ENCODE results near the gene NAV2. TPM values are rescaled to one million over a fixed set of nuclear protein-coding genes. Genes with fewer than 3 reads are reported as not detected.

Gene NAV2
- total and polyA plus RNA-seq, 2 experiments from 2014 or later = 26.0 to 45.0 TPM

DNA sequence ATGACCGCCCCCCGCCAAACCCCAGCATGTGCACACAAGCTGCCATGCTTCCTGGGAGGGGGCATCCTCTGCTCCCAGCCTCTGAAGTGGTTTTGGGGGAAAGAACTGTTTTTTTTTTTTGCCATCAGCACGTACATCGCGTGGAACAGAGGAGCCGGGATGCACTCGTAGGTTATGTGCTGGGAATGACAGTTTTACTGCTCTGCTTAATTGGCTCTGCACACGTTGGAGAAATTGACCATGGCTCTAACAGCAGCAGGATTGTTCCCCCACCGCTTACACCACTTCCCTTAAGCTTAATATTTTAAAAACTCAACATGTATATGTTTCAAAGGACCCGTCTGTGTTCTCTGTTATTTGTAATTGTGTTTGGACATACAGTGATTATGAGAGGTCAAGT, 175.2 kb downstream of the NAV2 start:
- Mint-ChIP-seq H3K4me3 (no peak overlapping the region), H3K9me3 (no peaks in the 10 kb centered on the region; the same call in 2 of the 3 replicates), H3K36me3 (ENCODE audit: low read depth) (peaks cover 40% of the 10 kb centered on the region), H3K27me3 (ENCODE audit: insufficient read depth, low read depth, poor library complexity) (peaks cover 5% of the 10 kb centered on the region), H3K27ac (no peak overlapping the region), H3K4me1 (peaks cover 15% of the 10 kb centered on the region)
- TF ChIP-seq CTCF (conservative IDR thresholded peaks at IDR 0.05; ENCODE audit: low read depth in 2 of 2) = no peak
- TF ChIP-seq JUNB (IDR thresholded peaks at IDR 0.05; ENCODE audit: unreplicated experiment) = no peak
- TF ChIP-seq NANOG (IDR thresholded peaks at IDR 0.05; ENCODE audit: borderline replicate concordance) = no peak
- no peak for TF ChIP-seq CREB1 (CRISPR knock-in tag; IDR thresholded peaks at IDR 0.05; ENCODE audit: low read depth)
- no peak for TF ChIP-seq EZH2phosphoT487 (IDR thresholded peaks at IDR 0.05; ENCODE audit: unreplicated experiment)
- TF ChIP-seq EZH2 (IDR thresholded peaks at IDR 0.05; ENCODE audit: low read depth, unreplicated experiment) = no peak
- TF ChIP-seq STAT1 (IDR thresholded peaks at IDR 0.05; ENCODE audit: unreplicated experiment) = no peak
- no peak for TF ChIP-seq ZNF331 (CRISPR knock-in tag; IDR thresholded peaks at IDR 0.05; ENCODE audit: low read depth)
- TF ChIP-seq, protein P1, sequence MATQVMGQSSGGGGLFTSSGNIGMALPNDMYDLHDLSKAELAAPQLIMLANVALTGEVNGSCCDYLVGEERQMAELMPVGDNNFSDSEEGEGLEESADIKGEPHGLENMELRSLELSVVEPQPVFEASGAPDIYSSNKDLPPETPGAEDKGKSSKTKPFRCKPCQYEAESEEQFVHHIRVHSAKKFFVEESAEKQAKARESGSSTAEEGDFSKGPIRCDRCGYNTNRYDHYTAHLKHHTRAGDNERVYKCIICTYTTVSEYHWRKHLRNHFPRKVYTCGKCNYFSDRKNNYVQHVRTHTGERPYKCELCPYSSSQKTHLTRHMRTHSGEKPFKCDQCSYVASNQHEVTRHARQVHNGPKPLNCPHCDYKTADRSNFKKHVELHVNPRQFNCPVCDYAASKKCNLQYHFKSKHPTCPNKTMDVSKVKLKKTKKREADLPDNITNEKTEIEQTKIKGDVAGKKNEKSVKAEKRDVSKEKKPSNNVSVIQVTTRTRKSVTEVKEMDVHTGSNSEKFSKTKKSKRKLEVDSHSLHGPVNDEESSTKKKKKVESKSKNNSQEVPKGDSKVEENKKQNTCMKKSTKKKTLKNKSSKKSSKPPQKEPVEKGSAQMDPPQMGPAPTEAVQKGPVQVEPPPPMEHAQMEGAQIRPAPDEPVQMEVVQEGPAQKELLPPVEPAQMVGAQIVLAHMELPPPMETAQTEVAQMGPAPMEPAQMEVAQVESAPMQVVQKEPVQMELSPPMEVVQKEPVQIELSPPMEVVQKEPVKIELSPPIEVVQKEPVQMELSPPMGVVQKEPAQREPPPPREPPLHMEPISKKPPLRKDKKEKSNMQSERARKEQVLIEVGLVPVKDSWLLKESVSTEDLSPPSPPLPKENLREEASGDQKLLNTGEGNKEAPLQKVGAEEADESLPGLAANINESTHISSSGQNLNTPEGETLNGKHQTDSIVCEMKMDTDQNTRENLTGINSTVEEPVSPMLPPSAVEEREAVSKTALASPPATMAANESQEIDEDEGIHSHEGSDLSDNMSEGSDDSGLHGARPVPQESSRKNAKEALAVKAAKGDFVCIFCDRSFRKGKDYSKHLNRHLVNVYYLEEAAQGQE (IDR thresholded peaks at IDR 0.05; ENCODE audit: unreplicated experiment) = no peak
- no peak for TF ChIP-seq ZNF114 (CRISPR knock-in tag; IDR thresholded peaks at IDR 0.05)
- TF ChIP-seq POLR2AphosphoS5 (IDR thresholded peaks at IDR 0.05; ENCODE audit: low read depth) = no peak
- TF ChIP-seq, protein P2, sequence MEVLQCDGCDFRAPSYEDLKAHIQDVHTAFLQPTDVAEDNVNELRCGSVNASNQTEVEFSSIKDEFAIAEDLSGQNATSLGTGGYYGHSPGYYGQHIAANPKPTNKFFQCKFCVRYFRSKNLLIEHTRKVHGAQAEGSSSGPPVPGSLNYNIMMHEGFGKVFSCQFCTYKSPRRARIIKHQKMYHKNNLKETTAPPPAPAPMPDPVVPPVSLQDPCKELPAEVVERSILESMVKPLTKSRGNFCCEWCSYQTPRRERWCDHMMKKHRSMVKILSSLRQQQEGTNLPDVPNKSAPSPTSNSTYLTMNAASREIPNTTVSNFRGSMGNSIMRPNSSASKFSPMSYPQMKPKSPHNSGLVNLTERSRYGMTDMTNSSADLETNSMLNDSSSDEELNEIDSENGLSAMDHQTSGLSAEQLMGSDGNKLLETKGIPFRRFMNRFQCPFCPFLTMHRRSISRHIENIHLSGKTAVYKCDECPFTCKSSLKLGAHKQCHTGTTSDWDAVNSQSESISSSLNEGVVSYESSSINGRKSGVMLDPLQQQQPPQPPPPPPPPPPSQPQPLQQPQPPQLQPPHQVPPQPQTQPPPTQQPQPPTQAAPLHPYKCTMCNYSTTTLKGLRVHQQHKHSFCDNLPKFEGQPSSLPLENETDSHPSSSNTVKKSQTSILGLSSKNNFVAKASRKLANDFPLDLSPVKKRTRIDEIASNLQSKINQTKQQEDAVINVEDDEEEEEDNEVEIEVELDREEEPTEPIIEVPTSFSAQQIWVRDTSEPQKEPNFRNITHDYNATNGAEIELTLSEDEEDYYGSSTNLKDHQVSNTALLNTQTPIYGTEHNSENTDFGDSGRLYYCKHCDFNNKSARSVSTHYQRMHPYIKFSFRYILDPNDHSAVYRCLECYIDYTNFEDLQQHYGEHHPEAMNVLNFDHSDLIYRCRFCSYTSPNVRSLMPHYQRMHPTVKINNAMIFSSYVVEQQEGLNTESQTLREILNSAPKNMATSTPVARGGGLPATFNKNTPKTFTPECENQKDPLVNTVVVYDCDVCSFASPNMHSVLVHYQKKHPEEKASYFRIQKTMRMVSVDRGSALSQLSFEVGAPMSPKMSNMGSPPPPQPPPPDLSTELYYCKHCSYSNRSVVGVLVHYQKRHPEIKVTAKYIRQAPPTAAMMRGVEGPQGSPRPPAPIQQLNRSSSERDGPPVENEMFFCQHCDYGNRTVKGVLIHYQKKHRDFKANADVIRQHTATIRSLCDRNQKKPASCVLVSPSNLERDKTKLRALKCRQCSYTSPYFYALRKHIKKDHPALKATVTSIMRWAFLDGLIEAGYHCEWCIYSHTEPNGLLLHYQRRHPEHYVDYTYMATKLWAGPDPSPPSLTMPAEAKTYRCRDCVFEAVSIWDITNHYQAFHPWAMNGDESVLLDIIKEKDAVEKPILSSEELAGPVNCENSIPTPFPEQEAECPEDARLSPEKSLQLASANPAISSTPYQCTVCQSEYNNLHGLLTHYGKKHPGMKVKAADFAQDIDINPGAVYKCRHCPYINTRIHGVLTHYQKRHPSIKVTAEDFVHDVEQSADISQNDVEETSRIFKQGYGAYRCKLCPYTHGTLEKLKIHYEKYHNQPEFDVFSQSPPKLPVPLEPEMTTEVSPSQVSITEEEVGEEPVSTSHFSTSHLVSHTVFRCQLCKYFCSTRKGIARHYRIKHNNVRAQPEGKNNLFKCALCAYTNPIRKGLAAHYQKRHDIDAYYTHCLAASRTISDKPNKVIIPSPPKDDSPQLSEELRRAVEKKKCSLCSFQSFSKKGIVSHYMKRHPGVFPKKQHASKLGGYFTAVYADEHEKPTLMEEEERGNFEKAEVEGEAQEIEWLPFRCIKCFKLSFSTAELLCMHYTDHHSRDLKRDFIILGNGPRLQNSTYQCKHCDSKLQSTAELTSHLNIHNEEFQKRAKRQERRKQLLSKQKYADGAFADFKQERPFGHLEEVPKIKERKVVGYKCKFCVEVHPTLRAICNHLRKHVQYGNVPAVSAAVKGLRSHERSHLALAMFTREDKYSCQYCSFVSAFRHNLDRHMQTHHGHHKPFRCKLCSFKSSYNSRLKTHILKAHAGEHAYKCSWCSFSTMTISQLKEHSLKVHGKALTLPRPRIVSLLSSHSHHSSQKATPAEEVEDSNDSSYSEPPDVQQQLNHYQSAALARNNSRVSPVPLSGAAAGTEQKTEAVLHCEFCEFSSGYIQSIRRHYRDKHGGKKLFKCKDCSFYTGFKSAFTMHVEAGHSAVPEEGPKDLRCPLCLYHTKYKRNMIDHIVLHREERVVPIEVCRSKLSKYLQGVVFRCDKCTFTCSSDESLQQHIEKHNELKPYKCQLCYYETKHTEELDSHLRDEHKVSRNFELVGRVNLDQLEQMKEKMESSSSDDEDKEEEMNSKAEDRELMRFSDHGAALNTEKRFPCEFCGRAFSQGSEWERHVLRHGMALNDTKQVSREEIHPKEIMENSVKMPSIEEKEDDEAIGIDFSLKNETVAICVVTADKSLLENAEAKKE (CRISPR knock-in tag; IDR thresholded peaks at IDR 0.05) = no peak
- TF ChIP-seq ETS1 (IDR thresholded peaks at IDR 0.05) = no peak
- Histone ChIP-seq H3K27me3 (ENCODE audit: insufficient read depth) (no peaks in the 10 kb centered on the region), H4K20me1 (replicated peaks; ENCODE audit: insufficient read depth) (no peaks in the 10 kb centered on the region; the same call in 1 of the 2 replicates), H3K27ac (ENCODE audit: low read depth) (no peak overlapping the region), H3K4me1 (ENCODE audit: insufficient read depth) (peaks cover 12% of the 10 kb centered on the region), H2AFZ (no peak overlapping the region), H3K4me3 (no peak overlapping the region), H3K4me2 (no peak overlapping the region), H3K79me2 (replicated peaks; ENCODE audit: insufficient read depth) (no peaks in the 10 kb centered on the region), H3K36me3 (ENCODE audit: insufficient read depth) (peaks cover 4% of the 10 kb centered on the region; the same call in 1 of the 2 replicates), H3F3A (replicated peaks; ENCODE audit: low read depth) (no peaks in the 10 kb centered on the region; the same call in 1 of the 2 replicates), H3K9me2 (ENCODE audit: insufficient read depth) (0 out of 2 replicates have a peak, but pooled peaks cover 5% of the 10 kb centered on the region)
- no peak for ATAC-seq
- no peak for DNase-seq (ENCODE audit: low spot score)

Measured in GM23338 (cell line).